ENCODE measurements around the gene ADPRHL1.
"Not testable (repeated sequence)": the region's sequence is repeated elsewhere in the genome, so short reads cannot be mapped to it uniquely, and the experiment has no call there.

The ADPRHL1 gene

DNA sequence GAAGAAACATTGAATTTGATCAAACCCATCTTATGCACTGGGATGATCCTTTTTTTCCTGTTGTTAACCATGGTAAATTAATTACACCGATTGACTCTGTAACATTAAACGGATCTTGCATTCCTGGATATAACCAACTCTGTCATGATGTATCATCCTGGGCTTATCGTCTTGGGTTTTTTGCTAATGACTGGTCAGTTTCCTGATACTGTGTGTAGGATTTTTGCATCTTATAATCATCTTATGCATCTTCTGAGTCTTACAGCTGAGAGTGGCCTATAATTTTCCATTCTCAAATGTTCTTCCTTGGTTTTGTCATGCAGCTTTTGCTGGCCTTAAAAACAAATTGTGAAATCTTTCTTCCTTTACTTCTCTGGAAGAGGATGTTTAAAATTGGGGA lies 24.4 kb upstream of the ADPRHL1 start:
- no peak for DNase-seq

DNA sequence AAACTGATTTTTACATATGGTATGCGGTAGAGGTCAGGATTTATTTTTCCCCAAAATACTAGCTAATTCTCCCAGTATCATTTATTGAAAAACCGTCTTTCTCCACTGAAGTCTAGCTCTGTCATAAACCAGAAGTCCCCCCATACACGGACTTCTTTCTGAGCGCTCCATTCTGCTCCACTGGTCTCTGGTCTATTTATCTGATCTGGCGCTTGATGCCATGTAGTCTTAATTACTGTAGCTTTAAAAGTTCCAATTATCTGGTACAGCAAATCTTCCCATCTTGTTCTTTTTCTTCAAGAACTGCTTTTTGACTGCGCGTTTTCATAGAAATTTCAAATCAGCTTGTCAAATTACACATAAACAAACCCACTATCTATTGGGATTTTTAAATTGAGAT lies 23.5 kb upstream of the ADPRHL1 start:
- DNase-seq = no peak

DNA sequence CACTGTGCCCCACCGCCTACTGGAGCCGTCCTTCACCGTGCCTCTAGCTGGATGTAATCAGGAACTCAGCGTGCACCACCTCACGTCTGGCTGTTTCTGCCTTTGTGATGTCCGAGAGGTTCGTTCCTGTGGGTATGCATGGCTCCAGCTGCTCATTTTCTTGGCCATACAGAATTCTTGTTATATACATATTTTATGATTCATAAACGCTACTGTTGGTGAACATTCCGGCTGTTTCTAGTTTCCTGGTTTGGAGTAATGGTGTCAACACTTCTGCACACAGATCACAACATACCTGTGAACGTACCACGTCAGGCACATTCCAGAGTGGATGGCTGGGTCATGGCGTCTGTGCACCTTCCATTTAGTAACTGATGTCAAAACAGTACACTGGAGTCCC lies 22.6 kb upstream of the ADPRHL1 start:
- DNase-seq = no peak

DNA sequence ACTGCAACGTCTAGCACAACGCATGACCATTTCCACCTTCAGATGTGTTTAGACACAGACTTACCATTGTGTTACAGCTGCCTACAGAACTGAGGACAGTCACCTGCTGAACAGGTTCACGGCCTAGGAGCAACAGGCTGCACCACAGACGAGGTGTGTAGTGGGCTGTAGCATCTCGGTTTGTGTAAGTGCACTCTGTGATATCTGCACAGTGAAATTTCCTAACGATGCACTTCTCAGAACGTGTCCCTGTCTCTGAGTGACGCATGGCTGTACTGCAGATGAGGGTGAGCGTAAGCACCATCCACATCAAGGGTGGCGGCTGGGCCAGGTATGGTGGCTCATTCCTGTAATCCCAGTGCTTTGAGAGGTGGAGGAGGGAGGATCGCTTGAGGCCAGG lies 22.0 kb upstream of the ADPRHL1 start:
- no peak for DNase-seq

DNA sequence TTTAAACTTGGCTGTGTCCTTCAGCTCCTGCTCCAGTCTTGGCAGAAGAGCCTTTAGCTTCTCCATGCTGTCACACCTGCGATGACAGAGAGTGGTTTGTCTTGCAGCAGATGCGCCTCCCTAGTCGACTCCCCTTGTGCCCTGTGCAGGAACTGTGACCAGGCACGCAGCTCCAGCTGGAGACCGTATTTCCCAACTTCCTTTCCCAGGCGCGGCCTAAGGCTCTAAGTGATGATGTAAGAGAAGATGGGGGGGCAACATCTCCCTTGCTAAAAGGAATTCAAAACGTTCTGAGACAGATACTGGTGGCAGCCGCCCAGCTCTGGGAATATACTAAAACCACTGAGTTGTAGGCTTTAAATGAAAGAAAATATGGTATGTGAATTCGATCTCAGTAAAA lies 20.9 kb upstream of the ADPRHL1 start:
- DNase-seq = peak; percentile 60

DNA sequence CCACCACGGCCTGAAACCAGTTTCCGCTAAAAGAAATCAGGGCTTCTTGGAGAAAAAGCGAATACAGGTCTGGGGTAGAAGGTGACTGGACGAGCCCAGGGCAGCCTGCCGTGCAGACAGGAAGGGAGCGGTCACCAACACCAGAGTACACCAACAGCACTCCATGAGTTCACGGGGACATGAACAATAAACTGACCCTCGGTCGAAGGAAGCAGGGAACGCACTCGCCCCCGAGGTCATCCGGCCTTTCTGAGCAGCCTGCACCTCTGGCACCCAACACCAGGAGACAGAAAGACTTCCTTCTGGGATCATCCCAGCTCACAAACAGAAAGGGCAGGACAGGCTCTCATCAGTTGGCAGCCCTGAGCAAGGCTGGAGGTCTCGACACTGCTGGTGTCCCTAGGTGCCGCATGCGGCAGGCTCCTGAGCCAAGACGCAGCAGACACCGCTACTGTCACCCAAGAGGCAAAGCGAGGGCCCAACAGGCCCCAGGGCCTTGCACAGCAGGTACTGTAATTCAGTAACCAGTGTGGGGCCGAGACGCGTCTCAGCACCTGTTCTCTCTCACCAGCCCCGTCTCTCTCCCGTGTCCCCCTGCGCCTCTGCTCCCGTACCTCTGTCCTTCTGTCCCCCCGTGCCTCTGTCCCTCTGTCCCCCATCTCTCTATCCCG lies 19.2 kb upstream of the ADPRHL1 start:
- DNase-seq = no peak

DNA sequence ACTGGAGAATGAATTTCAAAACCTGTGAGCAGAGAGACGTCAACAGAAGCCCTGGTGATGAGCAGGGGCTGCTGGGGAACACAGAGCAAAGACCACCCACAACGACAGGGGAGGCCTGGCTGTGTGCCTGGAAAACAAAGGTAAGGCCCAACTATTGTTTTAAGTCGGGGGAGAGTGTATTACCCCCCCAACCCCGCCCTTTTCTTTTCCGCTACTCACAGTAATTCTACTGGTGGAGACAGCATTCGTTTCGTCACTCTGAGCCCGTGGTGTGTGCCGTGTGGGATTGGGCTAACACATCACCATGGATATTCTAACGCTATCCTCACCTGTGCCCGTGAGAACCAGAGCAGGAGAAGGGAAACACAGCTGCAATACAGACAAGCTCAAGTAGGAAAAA lies 18.6 kb upstream of the ADPRHL1 start:
- DNase-seq = no peak

DNA sequence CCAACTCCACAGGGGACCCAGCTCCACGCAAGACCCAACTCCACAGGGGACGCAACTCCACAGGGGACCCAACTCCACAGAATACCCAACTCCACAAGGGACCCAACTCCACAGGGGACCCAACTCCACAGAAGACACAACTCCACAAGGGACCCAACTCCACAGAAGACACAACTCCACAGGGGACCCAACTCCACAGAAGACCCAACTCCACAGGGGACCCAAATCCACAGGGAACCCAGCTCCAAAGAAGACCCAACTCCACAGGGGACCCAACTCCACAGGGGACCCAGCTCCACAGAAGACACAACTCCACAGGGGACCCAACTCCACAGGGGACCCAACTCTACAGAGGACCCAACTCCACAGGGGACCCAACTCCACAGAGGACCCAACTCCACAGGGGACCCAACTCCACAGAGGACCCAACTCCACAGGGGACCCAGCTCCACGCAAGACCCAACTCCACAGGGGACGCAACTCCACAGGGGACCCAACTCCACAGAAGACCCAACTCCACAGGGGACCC lies 17.4 kb upstream of the ADPRHL1 start:
- not testable (repeated sequence) for DNase-seq

DNA sequence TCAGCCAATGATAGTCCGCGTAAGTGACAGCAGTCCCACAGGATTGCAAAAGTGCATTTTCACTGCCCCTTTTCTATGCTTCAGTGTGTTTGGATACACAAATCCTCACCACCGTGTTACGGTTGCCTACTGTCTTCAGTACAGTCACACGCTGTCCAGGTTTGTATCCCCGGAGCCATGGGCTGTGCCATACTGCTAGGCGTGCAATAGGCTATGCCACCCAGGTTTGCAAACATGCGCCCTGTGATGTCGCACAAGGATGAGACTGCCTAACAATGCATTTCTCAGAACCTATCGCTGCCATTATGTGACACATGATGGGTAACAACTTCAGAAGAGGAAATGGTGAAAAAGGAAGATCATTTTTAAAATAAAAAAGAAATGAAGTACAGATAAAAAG lies 16.8 kb upstream of the ADPRHL1 start:
- no peak for DNase-seq

DNA sequence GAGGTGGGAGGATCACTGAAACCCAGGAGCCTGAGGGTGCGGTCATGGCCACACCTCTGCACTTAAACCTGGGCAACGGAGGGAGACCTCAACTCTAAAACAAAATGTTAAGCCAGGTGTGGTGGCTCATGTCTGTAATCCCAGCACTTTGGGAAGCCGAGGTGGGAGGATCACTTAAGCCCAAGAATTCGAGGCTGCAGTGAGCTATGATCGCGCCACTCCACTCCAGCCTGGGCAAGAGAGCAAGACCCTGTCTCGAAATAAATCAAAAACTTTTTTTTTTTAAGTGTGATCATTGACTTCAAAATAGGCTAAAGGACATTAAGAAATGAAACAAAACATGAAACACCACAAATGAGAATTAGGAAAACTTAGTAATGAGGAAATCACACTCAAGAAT lies 16.3 kb upstream of the ADPRHL1 start:
- DNase-seq = no peak

DNA sequence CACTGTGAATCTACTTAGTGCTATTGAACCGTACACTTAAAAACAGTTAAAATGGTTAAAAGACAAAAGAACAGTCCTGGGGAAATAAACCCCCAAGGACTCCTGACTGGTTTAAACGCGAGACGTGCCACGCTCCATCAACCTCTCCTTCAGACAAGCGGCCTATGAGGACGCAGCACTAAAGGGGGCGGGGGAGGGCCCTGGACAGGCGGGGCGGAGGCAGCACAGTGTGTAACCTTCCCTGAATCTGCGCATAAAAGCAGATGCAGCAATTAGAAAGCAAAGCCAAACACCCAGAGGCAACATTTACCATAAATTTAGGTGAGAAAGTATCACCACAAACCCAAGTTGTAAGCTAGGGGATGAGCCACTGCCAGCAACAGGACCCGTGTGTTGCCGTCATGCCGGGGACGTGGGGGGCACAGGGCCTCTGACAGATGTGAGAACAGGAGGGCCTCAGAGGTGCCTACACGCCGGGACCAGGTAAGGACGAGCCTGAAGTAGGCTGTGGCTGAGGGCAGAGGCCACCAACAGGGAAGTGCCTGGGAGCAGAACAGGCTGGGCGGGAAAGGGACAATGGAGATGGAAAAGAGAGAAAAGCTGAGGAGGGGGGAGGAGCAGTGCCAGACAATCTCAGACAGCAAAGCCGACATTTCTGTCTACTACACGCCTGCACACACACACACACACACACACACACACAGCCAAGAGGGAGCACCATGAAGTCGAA lies 15.3 kb upstream of the ADPRHL1 start:
- no peak for DNase-seq

DNA sequence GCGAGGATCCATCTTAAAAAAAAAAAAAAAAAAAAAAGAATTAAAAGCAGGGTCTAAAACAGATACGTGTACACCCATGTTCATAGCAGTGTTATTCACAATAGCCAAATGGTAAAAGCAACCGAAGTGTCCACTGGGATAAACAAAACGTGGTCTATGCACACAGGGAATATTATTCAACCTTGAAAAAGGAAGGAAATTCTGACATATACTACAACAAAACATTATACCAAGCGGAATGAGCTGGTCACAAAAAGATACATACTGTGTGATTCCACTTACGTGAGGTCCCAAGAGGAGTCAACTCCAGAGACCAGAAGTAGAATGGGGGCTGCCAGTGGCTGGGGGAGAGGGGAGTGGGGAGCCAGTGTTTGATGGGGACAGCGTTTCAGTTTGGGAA lies 14.7 kb upstream of the ADPRHL1 start:
- no peak for DNase-seq

DNA sequence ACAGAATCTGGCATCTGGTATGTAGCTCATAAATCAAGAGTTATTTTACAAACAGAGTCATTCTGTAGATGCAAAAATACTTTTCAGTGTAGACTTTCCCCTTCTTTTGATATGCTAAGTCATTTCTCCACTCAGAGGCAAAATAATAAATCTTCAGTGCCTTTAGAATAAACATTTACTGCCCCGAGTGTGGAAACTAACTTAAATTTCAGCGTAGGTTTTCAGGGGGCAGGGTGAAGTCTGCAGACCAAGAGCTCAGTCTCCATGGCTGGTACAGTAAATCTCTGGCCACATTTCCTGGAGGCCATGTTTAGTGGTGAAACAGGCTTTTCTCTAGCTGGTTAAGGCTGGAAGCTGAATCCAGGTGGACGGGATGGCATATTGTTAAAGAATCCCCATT lies 13.1 kb upstream of the ADPRHL1 start:
- no peak for DNase-seq

DNA sequence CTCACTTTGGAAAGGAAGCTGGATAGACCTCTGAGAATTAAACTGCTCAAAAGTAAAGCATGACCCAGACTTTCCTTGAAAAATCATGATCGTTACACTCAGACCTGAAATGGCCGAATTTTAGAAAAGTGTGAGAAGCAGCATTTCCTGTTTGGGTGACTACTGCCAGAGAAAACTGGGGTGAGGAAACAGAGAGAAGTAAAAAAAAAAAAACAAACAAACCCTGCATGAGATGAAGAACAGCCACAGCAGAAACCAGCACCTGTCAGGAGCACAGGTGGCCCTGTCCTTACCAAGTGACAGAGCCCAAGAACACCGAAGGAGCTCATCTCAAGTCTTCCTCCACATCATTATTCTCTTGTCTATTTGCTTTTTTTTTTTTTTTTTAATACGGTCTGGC lies 12.0 kb upstream of the ADPRHL1 start:
- no peak for DNase-seq

DNA sequence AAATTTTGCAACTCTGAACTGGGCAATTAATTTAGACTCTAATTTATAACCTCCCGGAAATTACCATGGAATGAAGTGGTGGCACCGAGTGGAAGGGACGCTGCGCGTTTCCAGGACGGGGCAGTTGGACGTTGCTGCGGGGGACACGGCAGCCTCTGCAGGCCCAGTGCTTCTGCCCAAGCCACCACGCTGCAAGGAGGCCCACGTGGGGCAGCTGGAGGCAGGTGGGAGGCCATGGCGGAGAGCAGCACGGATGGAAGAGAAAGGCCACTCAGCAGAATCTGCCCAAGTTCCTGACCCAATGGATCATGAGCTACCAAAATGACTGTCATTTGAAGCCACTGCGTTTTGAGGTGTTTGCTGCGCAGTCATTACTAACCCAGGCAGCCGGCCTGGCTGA lies 11.2 kb upstream of the ADPRHL1 start:
- no peak for DNase-seq

DNA sequence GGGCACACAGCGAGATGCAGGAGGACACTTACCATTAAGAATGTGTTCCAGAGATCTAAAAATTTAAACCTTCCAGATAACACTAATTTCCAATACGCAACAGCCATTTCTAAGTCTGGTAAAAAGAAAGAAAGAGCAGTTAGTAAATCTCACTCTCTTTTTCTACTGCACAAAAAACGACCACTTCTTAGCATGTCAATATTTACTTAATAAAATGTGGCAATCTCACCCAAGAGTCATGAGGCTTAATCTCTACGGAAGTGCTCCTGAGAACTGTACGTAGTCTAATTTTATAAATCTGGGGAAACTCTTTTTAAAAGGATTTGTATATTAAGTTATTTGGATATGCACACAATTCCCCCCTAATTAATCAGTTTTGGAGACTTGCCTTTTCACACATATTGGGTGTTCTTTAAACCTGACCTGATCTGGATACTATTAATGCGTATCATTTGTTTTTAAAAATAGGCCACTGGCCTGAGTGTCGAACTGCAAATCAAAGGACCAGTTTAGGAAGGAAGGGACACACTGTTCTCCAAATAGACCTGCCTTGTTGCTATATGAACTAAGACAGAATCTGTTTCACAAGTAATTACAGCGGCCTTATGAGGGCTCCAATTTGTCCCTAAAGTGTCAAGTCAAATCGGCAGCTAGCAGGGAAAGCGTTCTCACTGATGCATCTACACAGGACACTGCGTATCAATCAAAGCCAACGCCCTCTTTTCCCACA lies 7.9 kb upstream of the ADPRHL1 start:
- no peak for DNase-seq

DNA sequence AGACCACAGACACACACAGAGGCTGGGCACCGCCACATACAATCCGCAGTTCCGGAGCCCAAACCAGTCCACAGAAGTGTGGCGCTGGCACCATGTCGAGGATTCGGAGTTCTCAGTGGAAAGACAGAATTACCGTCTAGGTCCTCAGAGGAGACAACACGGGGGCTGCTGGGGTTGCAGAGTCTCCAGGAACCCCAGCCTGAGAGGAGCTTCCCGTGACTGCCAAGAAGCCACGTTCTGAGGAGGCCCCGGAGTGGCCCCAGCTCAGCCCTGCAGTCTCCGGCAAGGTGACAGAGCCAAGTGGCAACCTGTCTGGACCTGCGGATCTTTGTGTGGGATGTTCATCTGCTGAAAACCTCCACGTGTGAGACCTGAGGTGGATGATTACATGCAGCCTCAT lies 7.3 kb upstream of the ADPRHL1 start:
- no peak for DNase-seq

DNA sequence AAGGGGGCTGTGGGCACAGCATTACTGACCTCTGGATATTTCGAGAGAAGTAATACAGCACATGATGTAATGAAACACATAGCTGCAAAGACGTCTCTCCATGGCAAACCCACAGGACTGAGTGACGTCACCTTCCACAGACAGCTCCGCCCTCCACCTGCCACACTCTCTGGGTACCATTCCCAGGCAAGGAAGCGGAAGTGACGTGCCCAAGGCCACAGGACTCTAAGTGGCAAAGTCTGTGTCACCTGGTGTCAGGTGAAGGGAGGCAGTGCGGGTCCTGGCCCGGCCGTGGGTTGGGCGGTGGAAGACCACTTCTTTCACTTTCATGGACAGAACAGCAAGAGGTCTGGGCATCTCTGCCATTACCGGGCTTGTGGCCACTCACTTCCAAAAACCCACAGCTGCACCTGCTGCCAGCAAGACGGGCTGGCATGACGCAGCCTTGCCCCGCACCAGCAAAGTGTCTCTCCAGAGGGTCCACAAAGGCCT lies 6.8 kb upstream of the ADPRHL1 start:
- DNase-seq = no peak

DNA sequence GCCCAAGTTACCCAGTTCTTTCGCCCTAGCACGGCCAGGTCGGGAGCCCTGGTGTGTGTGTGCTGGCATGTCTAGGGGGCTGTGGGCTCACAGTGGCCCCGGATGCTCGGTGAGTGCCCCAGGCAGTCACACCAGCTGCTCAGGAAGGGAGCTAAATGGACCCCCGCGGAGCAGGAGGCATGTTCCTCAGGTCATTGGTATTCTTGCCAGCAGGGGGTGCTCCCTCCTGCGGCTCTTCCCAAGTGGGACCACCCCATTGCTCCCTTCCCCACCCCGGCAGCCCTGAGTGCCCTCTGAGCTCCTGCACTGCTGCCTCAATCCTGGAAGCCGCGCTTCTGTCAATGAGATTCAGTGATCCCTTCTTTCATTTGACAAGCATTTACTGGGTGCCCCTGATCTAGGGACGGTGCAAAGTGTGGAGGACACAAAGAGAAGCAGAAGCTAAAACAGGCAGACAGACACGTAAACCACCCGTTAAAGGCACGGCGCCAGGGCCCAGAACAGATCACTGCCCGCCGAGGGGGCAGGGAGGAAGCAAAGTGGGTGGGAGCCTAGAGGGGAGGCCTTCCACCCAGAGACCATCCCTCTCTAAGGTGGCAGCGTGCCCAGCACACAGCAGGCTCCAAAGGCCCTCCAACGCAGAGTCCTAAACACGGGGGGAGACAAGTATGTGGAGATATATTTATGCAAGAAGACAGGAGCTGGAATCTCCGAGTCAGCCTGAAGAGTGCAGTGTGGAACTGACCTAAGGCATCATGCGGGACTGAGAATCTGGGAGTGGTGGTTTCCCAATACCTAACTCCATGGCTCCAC lies 5.2 kb upstream of the ADPRHL1 start:
- DNase-seq = peak; percentile 49

DNA sequence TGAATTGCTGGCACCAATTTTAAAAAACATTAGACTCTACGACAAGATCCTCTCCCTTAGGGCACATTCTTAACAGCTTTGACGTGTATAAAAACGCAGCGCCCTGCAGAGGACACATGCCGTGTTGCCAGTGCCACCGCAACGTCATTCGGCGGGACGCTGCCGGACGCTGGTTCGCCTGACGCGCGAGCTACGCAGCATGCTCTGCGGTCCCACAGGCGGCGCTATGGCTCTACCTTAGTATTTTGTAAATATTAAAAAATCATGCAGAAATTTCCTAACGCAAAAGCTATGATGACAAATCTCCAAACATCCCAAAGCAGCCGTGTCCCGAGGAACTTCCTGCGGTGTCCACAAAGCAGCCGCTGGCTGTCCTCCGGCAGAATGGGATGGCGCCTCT lies 4.2 kb upstream of the ADPRHL1 start:
- DNase-seq = peak; percentile 8

DNA sequence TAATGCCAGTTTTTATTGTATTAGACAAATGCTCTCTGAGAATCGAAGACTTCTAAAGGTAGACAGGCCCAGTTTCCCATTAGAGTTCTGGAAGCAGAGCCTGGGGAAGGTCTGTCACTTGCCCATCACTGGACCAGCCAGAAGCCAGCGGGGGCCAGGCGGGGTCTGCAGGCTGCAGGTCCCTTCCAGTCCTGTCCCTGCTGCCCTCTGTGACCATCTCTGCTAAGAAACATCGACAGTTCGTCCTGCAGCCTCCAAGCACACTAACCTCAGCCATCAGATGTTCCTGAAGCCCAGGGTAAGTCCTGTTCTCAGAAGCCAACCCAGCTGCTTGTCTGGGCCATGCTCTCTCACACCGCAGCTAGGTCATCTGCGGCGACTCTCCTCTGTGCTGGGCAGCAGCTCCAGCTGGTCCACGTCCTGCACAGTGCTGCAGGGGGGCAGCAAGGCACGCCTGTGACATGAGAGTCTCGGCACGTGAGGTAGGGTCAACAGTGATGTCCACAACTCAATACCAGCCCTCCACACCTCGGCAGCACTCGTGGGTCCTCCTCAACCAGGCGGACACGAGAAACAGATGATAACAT lies 2.9 kb upstream of the ADPRHL1 start:
- no peak for DNase-seq

DNA sequence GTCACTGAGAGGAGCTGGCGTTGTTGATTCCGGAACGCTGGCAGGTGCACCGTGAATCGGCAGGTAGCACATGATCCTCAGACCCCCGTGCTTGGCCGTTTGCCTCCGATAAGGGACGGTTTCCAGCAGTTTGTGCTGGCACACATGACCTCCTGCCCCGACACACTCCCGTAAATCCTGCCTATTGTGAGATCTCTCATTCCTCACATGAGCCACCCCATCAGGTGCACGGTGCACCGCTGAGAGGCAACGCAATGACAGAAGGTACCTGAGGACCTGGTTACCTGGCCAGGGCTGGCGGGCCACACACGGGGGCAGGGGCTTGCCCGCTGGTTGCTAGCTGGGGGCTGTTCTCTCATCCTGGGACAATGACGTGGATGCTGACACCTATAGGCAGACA lies 2.1 kb upstream of the ADPRHL1 start:
- DNase-seq = no peak

DNA sequence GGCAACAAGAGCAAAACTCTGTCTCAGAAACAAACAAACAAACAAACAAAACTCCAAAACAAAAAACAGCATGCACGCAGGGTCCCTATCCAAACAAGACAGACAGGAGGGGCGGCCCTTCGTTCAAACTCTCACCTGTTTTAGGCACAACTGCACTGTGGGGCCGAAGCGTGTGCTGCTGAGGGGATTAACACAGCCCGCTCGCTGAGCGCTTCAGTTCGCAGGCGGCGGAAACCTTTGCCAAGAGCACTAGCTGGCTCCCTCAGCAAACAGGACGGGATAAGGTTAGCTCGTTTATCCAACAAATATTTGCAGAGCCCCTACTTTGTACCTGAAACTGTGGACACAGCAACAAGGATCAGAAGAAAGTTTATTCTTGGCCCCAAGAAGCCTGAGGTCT lies 1.6 kb upstream of the ADPRHL1 start:
- no peak for DNase-seq
